Body of pancreas (tissue), 4 donors: ENCODE results near the gene GPR151. TPM values are rescaled to one million over a fixed set of nuclear protein-coding genes. Genes with fewer than 3 reads are reported as not detected.
A peak's percentile ranks its signal among the peaks of the same experiment; 100 is the strongest.

Experiments used
- ATAC-seq: fragments of 150-250 bp; one replicate; pipeline ENCODE4 v1.9.1; 2016
- DNase-seq, 4 donors: peaks; one replicate each; pipeline ENCODE4 v3.0.0-alpha.2; 2019
- H3K27ac ChIP-seq, 4 donors: fragments of 200-600 bp; sonication (generic); 1 replicate in 3 of 4; 2 replicates in 1 of 4; pipeline versions ENCODE4 v1.5.1 to v1.6.1; 2016 to 2019; ENCODE audit warnings: mild to moderate bottlenecking in 1 of 4, mixed read lengths in 1 of 4, moderate library complexity in 1 of 4
- H3K27me3 ChIP-seq, 2 donors: fragments of 200-600 bp; sonication (generic); one replicate each; pipeline ENCODE4 v1.6.0; 2016; ENCODE audit warnings: mild to moderate bottlenecking in 1 of 2
- H3K36me3 ChIP-seq, 2 donors: fragments of 200-600 bp; sonication (generic); replicated peaks in 1 of 2; 2 replicates each; pipeline ENCODE4 v1.5.1; 2016; ENCODE audit warnings: low read depth in 2 of 2; ENCODE audit not compliant: insufficient read depth in 1 of 2
- H3K4me1 ChIP-seq: fragments of 200-600 bp; sonication (generic); one replicate; pipeline ENCODE4 v1.6.0; 2016
- H3K4me3 ChIP-seq, 2 donors: fragments of 200-600 bp; sonication (generic); 1 replicate in 1 of 2; 2 replicates in 1 of 2; pipeline ENCODE4 v1.5.1; 2016 to 2019
- H3K9me3 ChIP-seq, 3 donors: fragments of 200-600 bp; sonication (generic); 1 replicate in 2 of 3; 2 replicates in 1 of 3; pipeline ENCODE4 v1.5.1; 2016
- POLR2A ChIP-seq, 3 donors: fragments of 450-650 bp; IDR thresholded peaks; one replicate each; pipeline ENCODE4 v1.6.1; 2016; ENCODE audit warnings: antibody characterized with exemption in 3 of 3, mild to moderate bottlenecking in 2 of 3
- WGBS, 2 donors: methylation state at CpG; one replicate each; pipeline ENCODE4 v1.1.5; 2017; 5-methylcytosine and 5-hydroxymethylcytosine counted together
- intact Hi-C: fragments of 100-400 bp; cut with DNase I; formaldehyde crosslinking; loops from one replicate; pipeline ENCODE4 v1.15.1; 2023
- total RNA-seq, 2 donors: library from RNA; depleted of rRNA; stranded (reverse); fragments of >200 nt; gene quantifications; one replicate each; pipeline ENCODE4 v1.1.0, GENCODE V29; 2016
- TF ChIP-seq, protein P1 (sequence below), 7 experiments: fragments of 450-650 bp in 4 of 7; fragments of 200-600 bp in 3 of 7; sonication (generic) in 3 of 7; IDR thresholded peaks; one replicate each; pipeline ENCODE4 v1.5.1; 2016 to 2019; ENCODE audit warnings: antibody characterized with exemption in 7 of 7

GPR151 gene
- total RNA-seq, 2 donors from 2014 or later: not detected

- DNase-seq (no peak), ATAC-seq (no peak)
- H3K27me3 ChIP-seq: no peaks in the 10 kb centered on the region
- no peaks in the 10 kb centered on the region for H3K9me3 ChIP-seq
- TF ChIP-seq, protein P1, sequence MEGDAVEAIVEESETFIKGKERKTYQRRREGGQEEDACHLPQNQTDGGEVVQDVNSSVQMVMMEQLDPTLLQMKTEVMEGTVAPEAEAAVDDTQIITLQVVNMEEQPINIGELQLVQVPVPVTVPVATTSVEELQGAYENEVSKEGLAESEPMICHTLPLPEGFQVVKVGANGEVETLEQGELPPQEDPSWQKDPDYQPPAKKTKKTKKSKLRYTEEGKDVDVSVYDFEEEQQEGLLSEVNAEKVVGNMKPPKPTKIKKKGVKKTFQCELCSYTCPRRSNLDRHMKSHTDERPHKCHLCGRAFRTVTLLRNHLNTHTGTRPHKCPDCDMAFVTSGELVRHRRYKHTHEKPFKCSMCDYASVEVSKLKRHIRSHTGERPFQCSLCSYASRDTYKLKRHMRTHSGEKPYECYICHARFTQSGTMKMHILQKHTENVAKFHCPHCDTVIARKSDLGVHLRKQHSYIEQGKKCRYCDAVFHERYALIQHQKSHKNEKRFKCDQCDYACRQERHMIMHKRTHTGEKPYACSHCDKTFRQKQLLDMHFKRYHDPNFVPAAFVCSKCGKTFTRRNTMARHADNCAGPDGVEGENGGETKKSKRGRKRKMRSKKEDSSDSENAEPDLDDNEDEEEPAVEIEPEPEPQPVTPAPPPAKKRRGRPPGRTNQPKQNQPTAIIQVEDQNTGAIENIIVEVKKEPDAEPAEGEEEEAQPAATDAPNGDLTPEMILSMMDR (IDR thresholded peaks at IDR 0.05): no peak
- TF ChIP-seq POLR2A (IDR thresholded peaks at IDR 0.05): no peak
- no peaks in the 10 kb centered on the region for H3K36me3 ChIP-seq
- intact Hi-C loops: loop anchor here (2.0 kb wide), 1 partner anchor 423 kb away; no protein-coding TSS in a partner anchor
- H3K4me1 ChIP-seq: no peaks in the 10 kb centered on the region
- no peak overlapping the region for H3K4me3 ChIP-seq
- H3K27ac ChIP-seq: no peak overlapping the region
Measured at GRCh38 chr5:146544232-146544631, 28.2 kb upstream of the GPR151 start.

DNA sequence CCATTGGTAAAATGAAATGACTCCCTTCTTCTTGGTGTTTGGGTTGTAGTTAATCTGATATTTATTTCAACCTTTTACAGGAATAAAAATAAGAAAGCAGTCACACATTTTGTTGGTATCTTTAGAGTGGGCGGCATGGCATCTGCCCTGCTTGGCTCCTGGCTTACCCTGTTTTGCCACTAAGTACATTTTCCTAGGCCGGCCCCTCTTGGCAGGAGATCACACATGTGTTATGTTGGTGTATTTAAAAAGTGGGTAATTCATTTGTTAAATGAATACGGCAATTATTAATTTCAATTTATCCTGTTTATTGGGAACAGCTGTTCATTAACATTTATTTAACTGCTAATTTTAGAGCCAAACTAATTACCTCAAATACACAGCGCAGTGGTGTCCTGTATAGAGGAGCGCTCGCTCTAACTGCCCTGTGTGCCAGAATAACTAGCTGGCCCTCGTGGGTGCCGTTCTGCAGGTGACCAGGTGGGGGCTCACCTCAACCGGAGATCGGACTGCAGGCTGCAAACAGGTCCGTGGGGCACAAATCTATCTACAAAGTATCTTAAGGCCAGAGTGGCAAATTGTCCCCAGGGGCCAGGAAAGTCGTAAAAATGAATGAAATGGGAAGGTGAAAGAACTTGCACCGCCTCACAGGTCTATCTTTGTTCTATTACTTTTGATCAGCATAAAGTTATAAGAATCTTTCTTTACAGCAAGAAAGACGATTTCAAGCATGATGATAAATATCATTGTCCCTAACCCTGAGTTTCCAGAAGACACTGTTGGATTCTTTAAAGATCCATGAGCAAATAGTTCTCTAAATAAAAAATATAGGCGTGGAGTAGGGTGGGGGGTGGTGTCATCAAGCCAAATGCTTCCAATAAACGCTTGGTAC lies 26.2 kb upstream of the GPR151 start:
- TF ChIP-seq, protein P1 (IDR thresholded peaks at IDR 0.05): peak; percentile 79 to 85 (median 83)
- TF ChIP-seq POLR2A (IDR thresholded peaks at IDR 0.05): no peak
- Histone ChIP-seq H3K9me3 (no peaks in the 10 kb centered on the region), H3K27ac (no peak overlapping the region), H3K27me3 (no peaks in the 10 kb centered on the region), H3K4me3 (no peak overlapping the region), H3K36me3 (no peaks in the 10 kb centered on the region), H3K4me1 (no peaks in the 10 kb centered on the region)
- DNase-seq (peak; percentile 77 to 85 (median 80)), ATAC-seq (peak; percentile 91)
- 17 to 19% methylated on average over 16 of the region's 16 CpGs for WGBS, 2 donors
- intact Hi-C loops: no loop called here

GRCh38 chr5:146540414-146540813 lies 24.4 kb upstream of the GPR151 start:
- no peaks in the 10 kb centered on the region for H3K9me3 ChIP-seq
- intact Hi-C loops: no loop called here
- DNase-seq (no peak), ATAC-seq (no peak)
- H3K27ac ChIP-seq: no peak overlapping the region
- H3K36me3 ChIP-seq: no peaks in the 10 kb centered on the region
- no peak for TF ChIP-seq POLR2A (IDR thresholded peaks at IDR 0.05)
- 67 to 83% methylated on average over 2 of the region's 2 CpGs for WGBS, 2 donors
- H3K4me1 ChIP-seq: no peaks in the 10 kb centered on the region
- no peak overlapping the region for H3K4me3 ChIP-seq
- H3K27me3 ChIP-seq: no peaks in the 10 kb centered on the region

GRCh38 chr5:146539973-146540372 lies 24.0 kb upstream of the GPR151 start:
- DNase-seq: no peak
- no peak for ATAC-seq
- TF ChIP-seq, protein P1 (IDR thresholded peaks at IDR 0.05): no peak
- no peak for TF ChIP-seq POLR2A (IDR thresholded peaks at IDR 0.05)
- H3K27ac ChIP-seq: no peak overlapping the region
- H3K27me3 ChIP-seq: no peaks in the 10 kb centered on the region
- H3K4me3 ChIP-seq: no peak overlapping the region
- 87 to 93% methylated on average over 4 of the region's 4 CpGs for WGBS, 2 donors
- H3K4me1 ChIP-seq: no peaks in the 10 kb centered on the region
- no peaks in the 10 kb centered on the region for H3K36me3 ChIP-seq
- intact Hi-C loops: no loop called here
- H3K9me3 ChIP-seq: no peaks in the 10 kb centered on the region

DNA sequence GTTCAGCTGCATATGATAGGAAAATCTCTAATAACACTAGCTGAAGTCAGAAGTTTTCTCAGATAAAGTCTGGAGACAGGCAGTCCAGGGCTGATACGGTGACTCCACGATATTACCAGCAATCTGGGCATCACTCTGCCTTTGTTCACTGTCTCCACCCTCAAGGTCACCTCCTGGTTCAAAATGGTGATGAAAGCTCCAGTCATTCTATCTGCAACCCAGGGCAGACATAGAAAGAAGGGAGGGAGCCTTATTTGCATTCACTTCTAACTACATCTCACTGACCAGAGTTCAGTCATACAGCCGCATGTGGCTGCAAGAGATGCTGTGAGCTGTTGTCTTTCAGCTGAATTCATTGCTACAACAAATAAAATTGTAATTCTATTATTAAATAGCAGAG lies 22.4 kb upstream of the GPR151 start:
- TF ChIP-seq POLR2A (IDR thresholded peaks at IDR 0.05): no peak
- TF ChIP-seq, protein P1 (IDR thresholded peaks at IDR 0.05): no peak
- no peaks in the 10 kb centered on the region for H3K4me1 ChIP-seq
- no peak for ATAC-seq
- intact Hi-C loops: no loop called here
- no peaks in the 10 kb centered on the region for H3K36me3 ChIP-seq
- H3K27ac ChIP-seq: no peak overlapping the region
- H3K4me3 ChIP-seq: no peak overlapping the region
- H3K27me3 ChIP-seq: no peaks in the 10 kb centered on the region
- H3K9me3 ChIP-seq: no peaks in the 10 kb centered on the region
- WGBS, 2 donors: 72 to 73% methylated on average over 3 of the region's 3 CpGs
- no peak for DNase-seq
